Activated T-helper 1 cell treated with anti-CD3 and anti-CD28 coated beads, Interleukin-2, amount 50 U/mL, for 16 hours (primary cell): Measurements from ENCODE around the gene METAP1D.
A peak's percentile ranks its signal among the peaks of the same experiment; 100 is the strongest.
"Not testable (repeated sequence)": the region's sequence is repeated elsewhere in the genome, so short reads cannot be mapped to it uniquely, and the experiment has no call there.

ENCODE experiments used
- DNase-seq, 2 donors: peaks; one replicate each; pipeline ENCODE4 v3.0.0-alpha.2; 2020; ENCODE audit warnings: low read depth in 1 of 2, low spot score in 1 of 2

Gene METAP1D

GRCh38 chr2:171999604-172000469, at the start of gene METAP1D:
Gene METAP1D, plus strand, starts transcription at chr2:171999953. Its CDS starts 17 bp downstream, at chr2:171999970.
- peak; percentile 59 to 79 for DNase-seq

- no peak for DNase-seq
Measured at GRCh38 chr2:171952276-171952675, 47.5 kb upstream of the METAP1D start.

GRCh38 chr2:171952748-171953147, 47.0 kb upstream of the METAP1D start:
- DNase-seq, result no peak

- no peak for DNase-seq
Measured at GRCh38 chr2:171956135-171956825, 43.5 kb upstream of the METAP1D start.

DNA sequence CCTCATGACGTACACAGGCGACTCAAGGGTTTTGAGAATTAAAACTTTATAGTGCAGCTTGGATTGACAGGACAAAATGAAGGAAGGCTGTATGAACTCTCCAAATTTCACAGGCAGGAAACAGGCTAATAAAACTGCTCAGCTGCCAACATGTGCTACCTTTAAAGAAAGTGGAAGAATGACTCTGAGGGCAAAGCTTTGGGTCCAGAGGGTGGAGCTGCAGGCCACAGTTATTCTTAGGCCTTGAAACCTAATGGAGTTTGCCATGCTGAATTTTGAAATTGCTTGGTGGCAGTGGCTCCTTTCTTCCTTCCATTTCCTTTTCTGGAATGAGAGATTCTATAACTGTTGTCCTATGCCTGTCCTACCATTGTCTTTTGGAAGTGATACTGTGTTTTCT, 42.7 kb upstream of the METAP1D start:
- DNase-seq, result no peak

- no peak for DNase-seq
Measured at GRCh38 chr2:171958475-171958874, 41.3 kb upstream of the METAP1D start.

GRCh38 chr2:171959998-171960397, 39.8 kb upstream of the METAP1D start:
- DNase-seq, result no peak

- no peak for DNase-seq
Measured at GRCh38 chr2:171960570-171960969, 39.2 kb upstream of the METAP1D start.

DNA sequence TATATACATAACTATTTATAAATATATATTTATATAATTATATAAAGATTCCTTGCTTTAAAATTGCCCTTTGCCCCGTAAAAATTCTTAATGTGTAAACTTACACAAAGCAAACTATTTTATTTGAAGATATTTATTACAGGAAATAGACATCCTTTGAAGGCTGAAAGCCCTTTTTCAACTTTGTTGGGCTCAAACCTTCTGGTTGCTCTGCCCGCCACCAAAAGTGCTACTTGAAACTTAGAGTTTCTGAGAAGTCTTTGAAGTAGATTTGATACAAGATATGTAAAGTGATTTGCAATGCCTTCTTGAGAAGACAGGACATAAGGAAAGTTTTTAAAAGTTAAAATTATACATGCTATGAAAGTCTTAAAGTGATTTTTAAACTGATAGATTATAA, 36.6 kb upstream of the METAP1D start:
- DNase-seq, result no peak

GRCh38 chr2:171964308-171964707, 35.4 kb upstream of the METAP1D start:
- DNase-seq, result no peak

- DNase-seq, result no peak
Measured at GRCh38 chr2:171965238-171965637, 34.5 kb upstream of the METAP1D start.

DNA sequence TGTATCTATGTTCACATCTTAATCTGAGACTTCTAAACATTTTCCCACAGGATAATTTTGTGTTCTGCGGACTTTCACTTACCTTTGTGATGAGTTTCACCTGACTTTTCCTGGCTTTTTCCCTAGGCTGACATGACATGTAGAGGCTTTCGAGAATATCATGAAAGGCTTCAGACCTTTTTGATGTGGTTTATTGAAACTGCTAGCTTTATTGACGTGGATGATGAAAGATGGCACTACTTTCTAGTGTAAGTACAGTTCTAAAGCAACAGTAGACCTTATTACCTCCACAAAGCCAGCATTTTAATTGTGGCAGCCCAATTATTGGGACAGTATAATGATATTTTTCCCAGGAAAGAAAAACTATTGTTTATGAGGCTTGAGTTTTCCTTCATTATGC, 34.1 kb upstream of the METAP1D start:
- no peak for DNase-seq

- no peak for DNase-seq
Measured at GRCh38 chr2:171966235-171966634, 33.5 kb upstream of the METAP1D start.

DNA sequence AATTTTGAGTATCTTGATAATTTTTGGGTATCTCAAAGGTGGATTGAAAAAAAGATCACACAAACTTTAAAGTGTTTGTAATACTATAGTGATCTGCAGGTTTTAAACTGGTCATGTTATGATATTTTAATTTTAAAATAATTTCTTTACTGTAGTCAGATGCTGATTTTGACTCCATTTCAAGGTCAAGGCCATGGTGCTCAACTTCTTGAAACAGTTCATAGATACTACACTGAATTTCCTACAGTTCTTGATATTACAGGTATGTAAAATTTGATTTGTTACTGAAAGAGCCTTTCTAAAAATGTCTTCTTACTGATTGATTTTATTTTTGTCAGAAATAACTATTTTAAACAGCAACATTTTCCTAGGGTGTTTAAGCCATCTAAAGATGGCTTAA, 33.1 kb upstream of the METAP1D start:
- no peak for DNase-seq

DNA sequence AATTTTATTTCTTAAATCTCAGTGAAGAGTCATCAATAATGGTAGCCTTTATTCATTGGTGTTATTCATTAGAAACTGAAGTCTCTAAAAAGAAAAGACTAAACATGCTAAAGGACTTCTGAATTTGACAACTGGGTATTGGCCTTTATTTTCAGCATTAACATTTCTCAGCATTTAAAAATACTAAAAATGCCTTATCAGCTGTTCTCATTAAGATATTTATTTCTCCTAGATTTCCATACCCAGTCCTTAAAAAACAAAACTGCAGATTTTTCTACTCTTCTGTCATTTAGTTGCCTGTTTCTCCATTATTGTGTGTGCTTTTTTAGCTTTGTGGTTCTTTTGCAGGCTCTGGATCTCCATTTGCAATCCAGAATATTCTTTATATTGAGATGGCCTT, 31.2 kb upstream of the METAP1D start:
- no peak for DNase-seq

DNA sequence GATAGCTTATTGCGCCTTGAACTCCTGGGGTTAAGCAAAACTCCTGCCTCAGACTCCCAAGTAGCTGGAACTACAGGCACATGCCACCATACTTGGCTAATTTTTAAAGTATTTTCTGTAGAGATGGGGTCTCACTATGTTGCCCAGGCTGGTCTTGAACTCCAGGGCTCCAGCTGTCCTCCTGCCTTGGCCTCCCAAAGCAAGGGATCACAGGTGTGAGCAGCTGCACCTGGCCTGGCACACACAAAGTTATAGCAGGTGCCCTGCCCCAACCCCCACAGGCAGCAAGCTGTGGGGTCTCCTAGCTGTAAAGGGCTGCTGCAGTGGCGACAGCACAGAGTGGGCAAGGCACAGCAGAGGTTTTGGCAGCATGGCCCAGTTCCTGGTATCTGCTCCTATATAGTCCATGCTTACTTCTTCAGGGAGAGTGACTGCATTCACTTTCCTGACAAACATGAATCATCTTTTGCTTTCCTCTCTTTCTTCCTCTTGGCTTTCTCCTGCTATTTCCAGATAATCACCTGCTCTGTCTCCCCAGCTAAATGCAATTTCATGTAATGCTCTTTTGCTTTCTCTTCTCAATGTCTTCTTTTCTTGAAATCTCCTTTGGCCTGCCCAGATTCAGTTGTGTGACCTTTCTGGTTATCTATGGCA, 27.3 kb upstream of the METAP1D start:
- DNase-seq, result no peak

GRCh38 chr2:171979103-171979502, 20.6 kb upstream of the METAP1D start:
- no peak for DNase-seq

DNA sequence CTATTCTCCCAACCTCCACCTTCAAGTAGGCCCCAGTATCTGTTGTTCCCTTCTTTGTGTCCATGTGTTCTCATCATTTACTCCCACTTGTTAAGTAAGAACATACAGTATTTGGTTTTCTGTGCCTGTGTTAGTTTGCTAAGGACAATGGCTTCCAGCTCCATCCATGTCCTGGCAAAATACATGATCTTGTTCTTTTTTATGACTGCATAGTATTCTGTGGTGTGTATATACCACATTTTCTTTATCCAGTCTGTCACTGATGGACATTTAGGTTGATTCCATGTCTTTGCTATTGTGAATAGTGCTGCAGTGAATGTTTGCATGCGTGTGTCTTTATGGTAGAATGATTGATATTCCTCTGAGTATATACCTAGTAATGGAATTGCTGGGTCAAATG, 15.8 kb upstream of the METAP1D start:
- DNase-seq, result not testable (repeated sequence)

DNA sequence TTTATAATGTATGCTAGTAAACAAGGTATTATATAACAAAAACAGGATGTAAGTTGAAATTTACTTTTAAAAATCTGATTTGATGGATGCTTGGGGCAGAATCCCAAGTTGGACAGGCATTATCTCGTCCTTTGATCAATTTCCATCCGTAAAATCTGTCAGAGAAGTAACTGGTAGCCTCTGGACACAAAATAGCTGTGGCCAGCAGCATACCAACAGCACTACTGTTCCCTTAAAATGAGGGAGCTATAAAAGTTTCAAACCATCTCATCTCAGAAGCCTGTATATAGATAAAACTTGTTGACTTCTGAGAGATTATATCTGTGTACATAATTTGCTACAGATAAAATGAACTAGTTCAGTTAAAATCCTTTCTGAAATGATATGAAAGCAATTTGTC, 14.7 kb upstream of the METAP1D start:
- DNase-seq, result no peak

GRCh38 chr2:171986778-171987177, 13.0 kb upstream of the METAP1D start:
- no peak for DNase-seq

GRCh38 chr2:171991027-171991426, 8.7 kb upstream of the METAP1D start:
- no peak for DNase-seq

- DNase-seq, result no peak
Measured at GRCh38 chr2:171995586-171995985, 4.2 kb upstream of the METAP1D start.
